ENCODE data around the gene THSD7B.

THSD7B gene

DNA sequence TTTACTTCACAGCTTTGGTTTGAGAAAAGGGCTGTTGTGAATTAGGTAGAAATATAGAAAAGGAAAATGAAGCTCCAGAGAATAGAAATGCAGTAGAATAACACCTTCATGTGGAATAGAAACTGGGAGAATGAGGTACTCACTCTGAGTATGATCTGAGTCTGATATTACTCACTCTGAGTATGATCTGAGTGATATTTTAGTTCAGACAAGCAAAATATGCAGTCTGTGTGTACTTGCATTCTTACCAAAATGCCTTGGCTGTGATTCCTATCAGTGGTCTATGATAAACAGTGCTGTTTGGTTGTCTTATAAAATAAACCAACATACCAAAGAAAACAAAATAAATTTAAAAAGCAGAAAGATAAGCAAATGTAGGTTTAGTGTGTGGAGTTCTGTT, 487.6 kb downstream of the THSD7B start:
- TF ChIP-seq EP300 (IDR thresholded peaks at IDR 0.05; ENCODE audit: borderline replicate concordance) = no peak
- no peak for TF ChIP-seq CEBPB (IDR thresholded peaks at IDR 0.05)

- TF ChIP-seq YY1 (IDR thresholded peaks at IDR 0.05; ENCODE audit: low read depth) (no peak), TEAD4 (IDR thresholded peaks at IDR 0.05) (no peak), NFIC (IDR thresholded peaks at IDR 0.05) (no peak), EGR1 (IDR thresholded peaks at IDR 0.05) (no peak), CREB1 (IDR thresholded peaks at IDR 0.05; ENCODE audit: low read depth) (no peak), USF1 (IDR thresholded peaks at IDR 0.05) (no peak), RAD21 (IDR thresholded peaks at IDR 0.05; ENCODE audit: low read depth) (no peak)
- TF ChIP-seq, protein P1, sequence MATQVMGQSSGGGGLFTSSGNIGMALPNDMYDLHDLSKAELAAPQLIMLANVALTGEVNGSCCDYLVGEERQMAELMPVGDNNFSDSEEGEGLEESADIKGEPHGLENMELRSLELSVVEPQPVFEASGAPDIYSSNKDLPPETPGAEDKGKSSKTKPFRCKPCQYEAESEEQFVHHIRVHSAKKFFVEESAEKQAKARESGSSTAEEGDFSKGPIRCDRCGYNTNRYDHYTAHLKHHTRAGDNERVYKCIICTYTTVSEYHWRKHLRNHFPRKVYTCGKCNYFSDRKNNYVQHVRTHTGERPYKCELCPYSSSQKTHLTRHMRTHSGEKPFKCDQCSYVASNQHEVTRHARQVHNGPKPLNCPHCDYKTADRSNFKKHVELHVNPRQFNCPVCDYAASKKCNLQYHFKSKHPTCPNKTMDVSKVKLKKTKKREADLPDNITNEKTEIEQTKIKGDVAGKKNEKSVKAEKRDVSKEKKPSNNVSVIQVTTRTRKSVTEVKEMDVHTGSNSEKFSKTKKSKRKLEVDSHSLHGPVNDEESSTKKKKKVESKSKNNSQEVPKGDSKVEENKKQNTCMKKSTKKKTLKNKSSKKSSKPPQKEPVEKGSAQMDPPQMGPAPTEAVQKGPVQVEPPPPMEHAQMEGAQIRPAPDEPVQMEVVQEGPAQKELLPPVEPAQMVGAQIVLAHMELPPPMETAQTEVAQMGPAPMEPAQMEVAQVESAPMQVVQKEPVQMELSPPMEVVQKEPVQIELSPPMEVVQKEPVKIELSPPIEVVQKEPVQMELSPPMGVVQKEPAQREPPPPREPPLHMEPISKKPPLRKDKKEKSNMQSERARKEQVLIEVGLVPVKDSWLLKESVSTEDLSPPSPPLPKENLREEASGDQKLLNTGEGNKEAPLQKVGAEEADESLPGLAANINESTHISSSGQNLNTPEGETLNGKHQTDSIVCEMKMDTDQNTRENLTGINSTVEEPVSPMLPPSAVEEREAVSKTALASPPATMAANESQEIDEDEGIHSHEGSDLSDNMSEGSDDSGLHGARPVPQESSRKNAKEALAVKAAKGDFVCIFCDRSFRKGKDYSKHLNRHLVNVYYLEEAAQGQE (IDR thresholded peaks at IDR 0.05; ENCODE audit: low read depth) = no peak
- TF ChIP-seq, protein P2, sequence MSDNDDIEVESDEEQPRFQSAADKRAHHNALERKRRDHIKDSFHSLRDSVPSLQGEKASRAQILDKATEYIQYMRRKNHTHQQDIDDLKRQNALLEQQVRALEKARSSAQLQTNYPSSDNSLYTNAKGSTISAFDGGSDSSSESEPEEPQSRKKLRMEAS (IDR thresholded peaks at IDR 0.05) = no peak
Observed at GRCh38 chr2:137254052-137254451, 488.7 kb downstream of the THSD7B start.

GRCh38 chr2:137255345-137255744, 490.0 kb downstream of the THSD7B start:
- TF ChIP-seq FOXM1 (IDR thresholded peaks at IDR 0.05; ENCODE audit: borderline replicate concordance, low read depth) (no peak), CEBPB (IDR thresholded peaks at IDR 0.05) (no peak), YY1 (IDR thresholded peaks at IDR 0.05; ENCODE audit: low read depth) (no peak)

GRCh38 chr2:137255990-137256389, 490.6 kb downstream of the THSD7B start:
- TF ChIP-seq YY1 (IDR thresholded peaks at IDR 0.05; ENCODE audit: low read depth) (no peak), EGR1 (IDR thresholded peaks at IDR 0.05) (no peak), CREB1 (IDR thresholded peaks at IDR 0.05; ENCODE audit: low read depth) (no peak), TAF1 (IDR thresholded peaks at IDR 0.05; ENCODE audit: low read depth) (no peak), EP300 (IDR thresholded peaks at IDR 0.05; ENCODE audit: borderline replicate concordance) (no peak), FOXM1 (IDR thresholded peaks at IDR 0.05; ENCODE audit: borderline replicate concordance, low read depth) (no peak)
- TF ChIP-seq, protein P1 (IDR thresholded peaks at IDR 0.05; ENCODE audit: low read depth) = no peak

DNA sequence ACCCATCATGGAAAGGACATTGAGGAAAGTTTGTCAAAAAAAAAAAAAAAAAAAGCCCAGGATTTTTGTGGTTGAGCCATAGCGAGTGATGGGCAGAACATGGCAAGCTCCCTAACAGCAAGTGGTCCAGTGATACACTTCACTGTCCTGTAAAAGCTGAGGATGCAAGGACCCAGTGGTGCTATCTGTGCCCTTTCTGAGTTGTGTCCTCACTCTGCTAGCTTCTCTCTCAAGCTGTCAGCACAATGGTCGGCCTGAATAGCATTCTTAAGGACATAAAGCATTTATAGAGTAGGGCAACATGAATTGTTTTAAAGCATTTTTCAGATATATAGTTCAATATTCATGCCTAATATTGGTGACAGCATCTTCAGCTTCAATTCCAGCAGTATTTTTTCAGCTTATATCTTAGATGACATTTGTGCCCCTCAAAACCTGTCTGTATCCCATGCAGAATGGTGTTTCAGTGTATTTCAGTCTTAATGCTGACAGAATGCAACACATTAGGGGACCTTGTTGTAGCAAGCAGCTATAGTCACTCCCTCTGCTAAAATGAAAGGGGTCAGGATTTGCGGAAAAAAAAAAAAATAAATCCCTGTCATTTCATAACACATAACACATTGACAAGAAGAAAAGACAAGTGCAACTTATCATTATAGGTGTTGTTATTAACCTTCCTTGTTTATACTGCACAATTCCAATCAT, 496.7 kb downstream of the THSD7B start:
- TF ChIP-seq RAD21 (IDR thresholded peaks at IDR 0.05; ENCODE audit: low read depth) (no peak), ZBTB7A (IDR thresholded peaks at IDR 0.05; ENCODE audit: low read depth) (no peak), NFIC (IDR thresholded peaks at IDR 0.05) (no peak), FOXM1 (IDR thresholded peaks at IDR 0.05; ENCODE audit: borderline replicate concordance, low read depth) (no peak), CEBPB (IDR thresholded peaks at IDR 0.05) (no peak), CREB1 (IDR thresholded peaks at IDR 0.05; ENCODE audit: low read depth) (no peak), YY1 (IDR thresholded peaks at IDR 0.05; ENCODE audit: low read depth) (no peak), TEAD4 (IDR thresholded peaks at IDR 0.05) (no peak)
- TF ChIP-seq, protein P1 (IDR thresholded peaks at IDR 0.05; ENCODE audit: low read depth) = no peak
- TF ChIP-seq, protein P2 (IDR thresholded peaks at IDR 0.05) = no peak

DNA sequence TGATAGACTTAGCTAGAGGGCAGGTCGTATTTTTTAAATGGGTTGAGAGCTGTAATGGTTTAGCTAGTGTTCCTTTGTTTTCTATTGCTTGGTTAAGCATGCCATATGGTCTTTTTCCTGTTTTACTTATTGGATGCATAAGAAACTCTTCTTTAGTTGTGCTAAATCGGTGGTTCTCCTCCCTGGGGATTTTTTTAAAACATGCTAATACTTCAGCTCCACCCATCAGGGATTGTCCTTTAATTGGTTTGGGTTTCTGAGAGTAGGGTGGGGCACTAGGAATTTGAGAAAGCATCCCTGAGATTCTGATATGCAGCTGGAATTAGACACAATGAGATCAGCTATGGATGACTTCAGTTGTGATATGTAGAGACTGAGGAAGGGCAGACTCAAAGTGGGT, 497.2 kb downstream of the THSD7B start:
- TF ChIP-seq EP300 (IDR thresholded peaks at IDR 0.05; ENCODE audit: borderline replicate concordance) (no peak), NFIC (IDR thresholded peaks at IDR 0.05) (no peak), CEBPB (IDR thresholded peaks at IDR 0.05) (no peak), FOXM1 (IDR thresholded peaks at IDR 0.05; ENCODE audit: borderline replicate concordance, low read depth) (no peak)
- TF ChIP-seq, protein P1 (IDR thresholded peaks at IDR 0.05; ENCODE audit: low read depth) = no peak
- TF ChIP-seq, protein P2 (IDR thresholded peaks at IDR 0.05) = no peak
